ENCODE measurements around the gene TNFSF13B. TPM values are rescaled to one million over a fixed set of nuclear protein-coding genes. Genes with fewer than 3 reads are reported as not detected.

The TNFSF13B gene
- total and polyA plus RNA-seq, 10 of the 15 experiments (the other 5 are each of a cell fraction or from before 2014, with no cell fraction given) = 11.0 to 64.2 (median 17.0) TPM

GRCh38 chr13:108313382-108313781 is 43.9 kb downstream of the TNFSF13B start:
- RAD21 ChIA-PET (ENCODE audit: unreplicated experiment) = no interaction called here
- H2AFZ ChIP-seq (ENCODE audit: control insufficient read depth, low read depth, low read length) = no peak overlapping the region
- SMC1A ChIA-PET (ENCODE audit: uncharacterized antibody, unreplicated experiment) = no interaction called here
- no peaks in the 10 kb centered on the region; the same call in 2 of the 3 replicates for H3K9me3 ChIP-seq (replicated peaks; ENCODE audit: control insufficient read depth, insufficient read depth, low read length)
- H3K27me3 ChIP-seq (replicated peaks in 1 of 2; ENCODE audit: control insufficient read depth in 2 of 2, insufficient read depth in 2 of 2, low read length in 1 of 2) = no peaks in the 10 kb centered on the region
- no TSS peak for BruUV-seq (replicated peaks)
- in situ Hi-C loops (cut with MboI) (no loop called here), intact Hi-C loops (cut with micrococcal nuclease; ENCODE audit: unreplicated experiment) (no loop called here)
- no peak for FAIRE-seq
- WGBS (ENCODE audit: insufficient coverage, insufficient replicate concordance, low lambda C conversion rate, missing lambda C conversion rate) = 78% methylated on average over 3 of the region's 3 CpGs
- POLR2A ChIA-PET = no interaction called here
- H3K36me3 ChIP-seq (ENCODE audit: control insufficient read depth in 2 of 2, insufficient read depth in 2 of 2, low read length in 1 of 2) = no peaks in the 10 kb centered on the region
- no peak for DNase-seq (ENCODE audit: low read depth, low spot score)
- CTCF ChIA-PET = no interaction called here
- H3K4me1 ChIP-seq (ENCODE audit: control insufficient read depth, insufficient read depth, low read length) = no peaks in the 10 kb centered on the region
- H3K9ac ChIP-seq (ENCODE audit: control insufficient read depth, insufficient read depth, low read length) = no peak overlapping the region
- H4K20me1 ChIP-seq (ENCODE audit: control insufficient read depth, insufficient read depth) = no peaks in the 10 kb centered on the region
- no peak for TF ChIP-seq STAT3 (IDR thresholded peaks at IDR 0.05; ENCODE audit: low read depth, low read length)
- TF ChIP-seq HCFC1 (IDR thresholded peaks at IDR 0.05; ENCODE audit: low read length) = no peak
- TF ChIP-seq TCF3 (IDR thresholded peaks at IDR 0.05; ENCODE audit: borderline replicate concordance, insufficient read depth, low read depth, low read length) = no peak
- TF ChIP-seq BRCA1 (IDR thresholded peaks at IDR 0.05; ENCODE audit: low read depth, low read length) = no peak
- no peak for TF ChIP-seq SMC3 (IDR thresholded peaks at IDR 0.05; ENCODE audit: borderline replicate concordance, low read length)
- no peak for TF ChIP-seq CUX1 (IDR thresholded peaks at IDR 0.05; ENCODE audit: insufficient replicate concordance, low read depth, low read length)
- no peak for TF ChIP-seq SREBF1 (IDR thresholded peaks at IDR 0.05; ENCODE audit: low read length)
- no peak for TF ChIP-seq TAF1 (IDR thresholded peaks at IDR 0.05; ENCODE audit: borderline replicate concordance, low read depth, low read length)
- TF ChIP-seq RFX5 (IDR thresholded peaks at IDR 0.05; ENCODE audit: low read depth, low read length) = no peak
- TF ChIP-seq ATF3 (IDR thresholded peaks at IDR 0.05; ENCODE audit: borderline replicate concordance, extremely low read depth, low read depth, low read length) = no peak
- TF ChIP-seq FOXK2 (IDR thresholded peaks at IDR 0.05) = no peak
- no peak for TF ChIP-seq CREM (IDR thresholded peaks at IDR 0.05; ENCODE audit: low read depth)
- no peak for TF ChIP-seq HDAC2 (IDR thresholded peaks at IDR 0.05)
- ATAC-seq = no peak
- no peak overlapping the region for H3K4me2 ChIP-seq (ENCODE audit: control insufficient read depth, insufficient read depth)
- H3K79me2 ChIP-seq (ENCODE audit: control insufficient read depth, insufficient read depth, low read length) = no peaks in the 10 kb centered on the region
- H3K4me3 ChIP-seq = no peak overlapping the region
- H3K27ac ChIP-seq (ENCODE audit: control insufficient read depth, insufficient read depth) = no peak overlapping the region

All from GM12878 (cell line).